ENCODE measurements around the gene LMBRD1.
A peak's percentile ranks its signal among the peaks of the same experiment; 100 is the strongest.
"Not testable (repeated sequence)": the region's sequence is repeated elsewhere in the genome, so short reads cannot be mapped to it uniquely, and the experiment has no call there.

Gene LMBRD1

DNA sequence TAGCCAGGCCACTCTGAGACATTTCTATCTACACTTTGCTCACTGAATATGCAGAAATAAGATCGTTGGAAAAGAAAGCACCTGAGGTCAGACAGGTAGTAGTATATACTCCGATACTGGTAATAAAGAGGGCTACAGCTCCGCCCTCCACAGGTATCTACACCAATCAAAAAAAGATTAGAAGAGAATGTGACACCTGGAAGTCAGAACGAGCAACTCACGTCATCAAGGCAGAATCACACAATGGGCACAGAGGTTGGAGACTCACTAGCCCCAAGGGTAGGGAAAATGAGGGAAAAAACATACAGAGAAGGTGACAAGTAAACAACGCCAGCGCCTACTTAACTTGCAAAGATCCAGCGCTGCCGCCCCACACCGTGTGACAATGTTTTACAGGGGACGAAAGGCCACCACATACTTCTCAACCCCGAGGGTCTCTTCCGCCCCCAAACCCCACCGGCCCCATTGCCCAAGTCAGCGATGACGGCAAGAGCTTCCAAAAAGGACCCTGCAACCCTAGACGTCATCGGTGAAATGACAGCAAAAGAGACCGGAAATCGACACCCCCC is 653 bp downstream of the LMBRD1 start:
- DNase-seq = peak; percentile 10

DNA sequence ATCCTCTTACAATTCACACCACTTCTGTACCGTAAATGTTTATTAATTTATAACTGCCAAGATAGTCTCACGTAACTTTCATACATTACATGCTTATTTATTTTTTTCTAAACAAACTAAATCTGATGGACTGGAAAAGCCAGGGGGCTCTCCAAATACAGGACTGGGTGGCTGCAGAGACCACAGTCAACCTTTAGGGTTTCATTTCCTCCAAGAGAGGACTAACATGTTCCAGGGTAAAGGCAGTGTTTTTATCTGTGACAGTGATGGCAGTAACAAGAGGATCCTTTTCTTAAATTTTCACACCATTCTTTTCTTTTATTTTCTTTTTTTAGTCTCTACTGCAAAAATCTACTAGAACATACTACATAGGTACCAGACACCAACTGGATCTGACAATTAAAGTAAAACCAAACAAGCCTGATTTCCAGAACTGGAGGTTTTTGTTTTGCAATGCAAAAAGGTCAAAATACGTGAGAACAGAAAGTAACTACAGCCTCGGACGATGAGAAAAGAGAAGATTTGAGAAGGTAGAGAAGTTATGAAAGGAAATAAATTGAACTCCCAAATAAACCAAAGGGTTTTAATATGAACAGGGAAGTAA is 1.2 kb downstream of the LMBRD1 start:
- no peak for DNase-seq

DNA sequence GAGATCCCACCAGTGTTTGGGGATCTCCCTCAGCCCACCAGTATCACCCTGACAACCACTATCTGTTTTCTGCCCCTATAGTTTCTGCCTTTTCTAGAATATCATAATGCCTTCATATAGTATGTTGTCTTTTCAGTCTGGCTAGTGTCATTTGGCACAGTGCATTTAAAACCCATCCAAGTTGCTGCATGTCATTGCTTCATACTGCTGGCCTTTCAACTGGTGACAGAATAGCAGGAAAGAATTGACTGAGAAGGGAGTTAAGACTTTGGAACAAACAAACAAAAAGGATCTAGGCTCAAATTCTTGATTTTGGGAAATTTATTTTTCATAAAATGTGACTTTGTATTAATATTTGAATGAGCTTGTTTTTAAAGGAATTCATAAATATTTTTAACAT is 4.5 kb downstream of the LMBRD1 start:
- no peak for DNase-seq

DNA sequence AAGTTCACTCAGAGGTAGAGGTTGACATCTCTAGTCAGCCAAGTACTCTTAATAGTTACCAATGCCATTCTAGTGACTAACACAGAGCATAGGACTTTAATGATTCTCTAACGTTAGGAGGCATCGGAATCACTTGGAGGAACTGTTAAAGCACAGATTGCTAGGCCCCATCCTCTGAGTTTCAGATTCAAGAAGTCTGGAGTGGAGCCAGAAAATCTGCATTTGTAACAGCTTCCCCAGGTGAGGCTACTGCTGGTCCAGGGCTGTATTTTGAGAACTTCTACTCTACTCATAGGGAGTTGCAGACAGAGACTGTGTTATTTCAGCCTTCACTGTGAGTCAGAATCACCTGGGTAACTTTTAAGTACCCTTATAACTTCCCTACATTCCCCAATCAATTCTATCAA is 5.7 kb downstream of the LMBRD1 start:
- DNase-seq = peak; percentile 16

DNA sequence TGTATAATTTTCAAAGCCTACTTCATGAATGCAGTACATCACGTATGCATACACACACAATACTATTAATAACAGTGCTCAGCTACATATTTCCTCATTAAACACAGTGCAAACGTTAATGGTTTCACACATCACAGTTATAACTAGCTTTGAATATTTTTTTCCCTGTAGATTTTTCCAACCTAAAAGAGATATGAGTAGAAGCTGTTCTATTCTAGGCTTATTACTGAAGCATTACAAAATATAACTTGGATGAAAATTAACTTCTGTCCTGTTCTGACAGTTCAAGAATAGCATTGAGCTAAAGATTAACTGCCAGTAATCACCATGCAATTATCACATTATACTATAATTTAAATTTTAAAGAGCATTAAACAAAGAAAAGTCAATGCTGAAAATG is 6.2 kb downstream of the LMBRD1 start:
- DNase-seq = no peak

DNA sequence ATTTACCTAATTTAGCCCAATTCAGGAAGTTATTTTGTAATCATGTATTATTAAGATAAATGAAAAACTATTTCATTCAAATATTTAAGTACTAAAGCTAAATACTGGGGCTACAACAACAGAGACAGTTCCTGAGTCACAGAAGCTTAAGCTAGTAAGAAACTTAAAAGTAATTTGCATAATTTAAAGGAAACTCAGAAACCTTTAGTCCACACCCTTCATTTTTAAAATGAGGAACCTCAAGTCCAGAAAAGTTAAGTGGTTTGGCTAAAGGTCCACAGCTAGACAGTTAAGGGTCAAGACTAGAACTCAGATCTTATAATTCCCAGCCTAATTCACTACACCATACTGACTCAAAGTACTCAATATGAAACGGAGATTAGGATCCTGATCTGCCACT is 7.2 kb downstream of the LMBRD1 start:
- DNase-seq = no peak

DNA sequence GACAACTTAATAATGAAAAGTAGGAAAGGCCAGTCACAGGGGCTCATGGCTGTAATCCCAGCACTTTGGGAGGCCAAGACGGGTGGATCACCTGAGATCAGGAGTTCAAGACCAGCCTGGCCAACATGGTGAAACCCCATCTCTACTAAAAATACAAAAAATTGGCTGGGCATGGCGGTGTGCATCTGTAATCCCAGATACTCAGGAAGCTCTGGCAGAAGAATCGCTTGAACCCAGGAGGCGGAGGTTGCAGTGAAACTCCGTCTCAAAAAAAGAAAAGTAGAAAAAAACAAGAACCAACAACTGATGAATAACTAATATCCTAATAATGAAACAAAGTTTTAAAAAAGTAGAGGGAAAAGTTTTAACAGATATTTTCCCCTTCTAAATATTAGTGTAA is 9.4 kb downstream of the LMBRD1 start:
- not testable (repeated sequence) for DNase-seq

DNA sequence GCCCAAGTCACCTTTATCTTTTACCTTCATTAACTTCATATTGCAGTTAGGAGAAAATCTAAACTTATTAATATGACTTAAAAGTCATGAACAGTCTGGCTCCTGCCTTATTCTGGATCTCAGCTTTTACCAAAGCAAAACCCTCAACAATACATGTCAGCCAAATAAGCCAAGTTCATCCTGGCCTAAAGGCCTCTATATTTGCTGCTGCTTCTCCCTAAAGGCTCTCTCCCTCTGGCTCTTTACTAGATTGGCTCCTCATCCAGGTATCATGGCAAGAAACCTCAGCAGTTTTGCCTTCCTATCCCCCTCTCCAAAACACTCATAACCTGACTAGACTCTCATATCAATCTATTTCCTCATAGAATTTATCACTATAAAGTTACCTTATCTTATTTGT is 11.1 kb downstream of the LMBRD1 start:
- no peak for DNase-seq

DNA sequence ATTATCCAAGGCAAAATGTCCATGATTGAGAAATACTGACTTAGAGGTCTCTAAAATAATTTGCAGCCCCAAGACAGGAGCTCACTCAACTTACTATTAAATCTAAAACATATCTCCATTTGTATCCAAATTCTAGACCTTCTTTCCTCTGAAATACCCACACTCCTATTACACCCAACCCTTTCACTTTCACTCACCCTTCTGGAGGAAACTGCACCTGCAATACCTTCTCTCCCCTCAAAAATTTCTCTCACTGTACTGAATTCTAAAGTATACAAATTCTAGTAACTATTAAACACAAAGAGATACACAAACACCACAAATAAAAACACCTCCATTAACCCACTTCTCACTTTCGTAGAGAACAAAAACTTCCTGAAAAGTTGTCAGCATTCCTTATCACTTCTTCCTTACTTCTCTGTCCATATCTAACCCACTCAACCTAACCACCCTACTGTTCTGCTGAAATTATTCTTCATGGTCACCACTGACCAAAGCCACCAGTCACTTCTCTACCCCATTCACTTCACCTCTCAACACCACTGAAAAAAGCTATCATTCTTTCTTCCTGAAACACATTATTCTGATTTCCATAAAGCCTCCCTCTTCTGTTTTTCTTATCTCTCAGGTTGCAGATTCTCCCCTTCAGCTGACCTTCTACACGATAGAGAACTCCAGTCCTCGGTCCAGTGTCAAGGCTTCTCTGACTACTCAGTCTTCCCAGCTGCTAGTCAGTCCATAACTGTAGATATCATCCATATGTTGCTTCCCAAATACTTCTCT is 12.0 kb downstream of the LMBRD1 start:
- DNase-seq = no peak

DNA sequence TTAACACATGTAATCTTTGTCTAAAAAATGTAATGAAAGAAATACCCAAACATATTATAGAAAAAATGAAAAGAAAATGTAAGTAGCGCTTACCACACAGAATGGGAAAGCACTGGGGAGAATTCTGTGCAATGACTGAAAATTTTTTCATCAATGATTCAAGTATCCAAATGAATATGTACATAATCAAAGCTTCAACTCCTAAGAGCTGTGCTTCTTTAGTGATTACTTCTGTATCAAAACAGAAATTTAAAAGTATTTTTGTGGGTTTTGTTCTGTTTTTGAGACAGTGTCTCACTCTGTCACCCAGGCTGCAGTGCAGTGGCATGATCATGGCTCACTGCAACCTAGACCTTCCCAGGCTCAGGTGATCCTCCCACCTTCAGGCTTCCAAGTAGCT is 13.7 kb downstream of the LMBRD1 start:
- DNase-seq = no peak

DNA sequence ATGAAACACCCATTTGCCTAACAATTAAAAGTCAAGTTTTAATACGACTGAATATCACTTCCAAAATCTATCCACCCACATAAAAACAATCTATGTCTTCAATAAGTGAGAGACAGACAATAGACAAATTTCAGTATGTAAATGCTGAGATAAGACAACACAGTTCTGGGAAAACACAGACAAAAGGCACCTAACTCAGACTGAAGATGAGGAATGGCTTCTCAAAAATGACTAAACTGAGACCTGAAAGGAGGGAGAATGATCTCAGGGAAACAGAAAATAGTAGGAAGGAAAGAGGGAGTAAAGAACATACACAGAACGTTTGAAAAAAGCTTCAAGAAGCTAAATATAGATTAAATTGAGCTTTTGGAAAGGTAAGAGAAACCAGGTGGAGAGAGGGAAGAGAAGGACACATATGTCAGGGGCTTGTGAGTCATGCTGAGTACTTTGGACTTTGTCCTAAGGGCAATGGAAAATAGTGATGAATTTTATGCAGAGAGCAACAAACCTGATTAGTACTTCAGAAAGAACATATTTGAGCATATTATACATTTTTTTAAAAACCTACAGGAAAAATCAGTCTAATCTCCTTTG is 16.1 kb downstream of the LMBRD1 start:
- no peak for DNase-seq

DNA sequence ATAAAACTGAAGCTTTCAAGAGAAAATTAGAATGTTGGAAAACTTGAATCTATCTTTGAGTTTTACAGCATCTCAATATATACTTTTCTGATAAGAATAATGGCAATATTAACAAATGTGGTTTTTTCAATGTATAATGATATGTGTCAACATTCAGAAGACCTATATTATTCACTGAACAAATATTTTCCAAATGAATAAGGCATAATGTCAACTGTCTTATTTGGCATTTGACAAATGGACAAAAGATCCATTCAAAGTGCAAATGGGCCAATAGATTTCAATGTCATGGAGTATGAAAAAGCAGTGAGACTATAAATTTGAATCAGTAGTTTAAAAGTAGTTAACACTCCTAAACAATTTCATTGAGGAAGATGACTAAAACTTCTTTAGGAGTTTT is 20.9 kb downstream of the LMBRD1 start:
- no peak for DNase-seq

DNA sequence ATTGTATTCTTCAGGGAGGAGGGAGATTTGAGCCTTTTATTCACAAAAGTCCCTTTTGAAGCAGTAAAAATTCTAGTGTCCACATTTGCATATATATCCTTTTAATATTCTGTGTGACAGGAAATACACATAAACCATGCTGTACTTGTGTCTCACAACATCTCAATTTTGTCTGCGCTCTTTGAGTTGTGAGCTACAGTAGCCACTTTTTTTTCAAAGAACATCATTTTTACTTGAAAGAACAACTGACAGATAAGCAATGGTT is 21.3 kb downstream of the LMBRD1 start:
- no peak for DNase-seq

DNA sequence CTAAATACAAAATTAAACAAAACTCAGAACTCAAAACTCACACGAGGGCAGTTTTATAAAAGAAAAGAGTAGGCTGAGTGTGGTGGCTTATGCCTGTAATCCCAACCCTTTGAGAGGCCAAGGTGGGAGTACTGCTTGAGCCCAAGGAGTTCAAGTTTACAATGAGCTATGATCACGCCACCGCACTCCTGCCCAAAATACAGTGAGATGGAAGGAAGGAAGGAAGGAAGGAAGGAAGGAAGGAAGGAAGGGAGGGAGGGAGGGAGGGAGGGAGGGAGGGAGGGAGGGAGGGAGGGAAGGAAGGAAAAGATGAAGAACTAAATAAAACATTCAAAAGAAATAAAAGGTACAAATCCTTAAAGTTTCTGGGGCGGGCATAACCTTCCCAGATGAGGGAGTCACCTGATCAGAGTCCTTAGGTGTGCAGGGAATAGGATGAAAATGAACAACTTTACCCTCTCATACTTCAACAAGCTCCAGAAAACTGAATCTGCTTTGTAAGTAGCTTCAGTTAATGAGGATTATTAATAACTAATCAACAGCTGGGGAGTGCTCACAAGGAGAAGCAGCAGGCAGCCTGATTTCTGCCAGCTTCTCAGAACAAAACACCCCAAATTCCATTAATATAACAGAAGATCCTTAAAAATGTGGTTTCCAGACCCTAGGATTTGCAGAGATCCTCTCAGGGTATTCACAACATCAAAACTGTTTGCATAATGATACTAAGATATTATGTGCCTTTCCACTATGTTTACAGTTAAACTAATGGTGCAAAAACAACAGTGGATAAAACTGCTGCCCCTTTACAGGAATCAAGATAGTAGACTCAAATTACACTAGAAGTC is 21.8 kb downstream of the LMBRD1 start:
- no peak for DNase-seq

DNA sequence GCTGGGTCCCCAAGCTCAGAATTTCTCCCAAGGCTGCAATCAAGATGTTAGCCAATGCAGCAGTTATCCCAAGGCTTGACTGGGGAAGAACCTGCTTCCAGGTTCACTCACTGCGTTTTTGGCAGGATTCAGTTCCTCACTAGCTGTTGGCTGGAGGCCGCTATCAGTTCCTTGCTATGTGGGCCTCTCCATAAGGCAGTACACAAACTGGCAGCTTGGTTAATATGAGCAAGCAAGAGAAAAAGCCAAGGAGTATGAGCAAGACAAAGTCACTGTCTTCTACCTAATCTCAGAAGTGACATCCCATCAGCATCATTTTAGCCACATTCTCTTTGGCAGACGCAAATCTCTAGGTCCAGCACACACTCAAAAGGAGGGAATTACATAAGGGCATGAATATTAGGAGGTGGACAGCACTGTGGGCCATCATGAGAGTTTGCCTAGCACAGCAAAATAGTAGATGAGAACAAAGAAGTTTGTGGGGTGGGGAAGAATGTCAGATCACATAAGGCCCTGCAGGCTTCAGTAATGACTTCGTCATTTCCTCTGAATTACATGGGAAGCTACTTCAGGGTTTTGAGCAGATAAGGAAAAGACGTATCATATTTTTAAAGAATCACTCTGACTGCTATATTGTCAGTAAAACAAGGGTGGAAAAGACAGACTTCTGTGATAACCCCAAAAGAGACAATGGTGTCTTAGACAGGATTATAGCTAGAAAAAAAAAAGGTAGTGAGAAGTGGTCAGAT is 25.5 kb downstream of the LMBRD1 start:
- DNase-seq = no peak

DNA sequence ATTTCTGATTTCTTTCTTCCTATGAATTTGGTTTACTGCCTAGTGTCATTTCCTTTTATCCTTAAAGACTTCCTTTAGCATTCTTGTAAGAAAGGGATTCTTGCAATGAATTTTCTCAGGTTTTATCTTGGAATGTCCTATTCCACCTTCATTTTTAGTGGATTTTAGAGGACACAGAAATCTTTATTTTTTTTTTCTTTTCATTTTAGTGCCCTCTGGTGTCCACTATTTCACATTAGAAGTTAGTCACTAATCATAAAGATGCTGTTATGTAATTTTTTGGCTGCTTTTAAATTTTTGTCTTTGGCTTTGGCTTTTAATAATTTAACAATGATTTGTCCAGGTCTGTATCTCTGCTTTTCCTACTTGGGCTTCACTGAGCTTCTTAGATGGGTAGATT is 28.1 kb downstream of the LMBRD1 start:
- no peak for DNase-seq

DNA sequence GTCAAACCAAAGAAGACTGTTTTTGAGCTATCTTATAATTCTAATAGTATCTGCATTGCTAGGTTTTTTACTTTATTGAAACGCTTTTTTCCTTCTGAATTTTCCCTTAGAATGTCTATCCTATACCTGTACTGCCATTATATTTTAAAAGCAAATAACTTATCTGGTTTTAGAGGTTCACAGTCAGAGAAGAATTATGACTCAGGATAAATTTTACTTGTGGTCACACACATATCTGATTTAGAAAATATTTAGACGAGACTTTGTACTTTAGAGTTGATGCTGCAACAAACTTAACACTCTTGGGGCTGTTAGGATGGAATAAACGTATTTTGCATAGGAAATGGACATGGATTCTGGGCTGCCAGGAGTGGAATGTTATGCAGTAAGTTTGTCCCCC is 33.0 kb downstream of the LMBRD1 start:
- no peak for DNase-seq

DNA sequence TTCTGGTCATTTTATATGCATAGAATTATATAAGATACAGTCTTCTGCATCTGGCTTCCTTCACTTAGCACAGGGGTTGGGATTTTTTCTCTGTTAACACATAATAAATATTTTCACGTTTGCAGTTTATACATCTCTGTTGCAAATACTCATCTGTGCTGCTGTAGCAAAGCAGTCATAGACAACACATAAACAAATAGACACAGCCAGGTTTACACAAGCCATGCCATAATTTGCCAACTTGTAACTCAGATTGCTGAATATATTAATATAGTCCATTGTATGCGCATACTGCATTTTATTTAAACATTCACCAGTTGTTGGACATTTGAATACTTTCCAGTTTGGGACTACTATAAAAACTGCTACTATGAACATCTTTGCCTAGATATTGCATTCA is 35.0 kb downstream of the LMBRD1 start:
- no peak for DNase-seq

DNA sequence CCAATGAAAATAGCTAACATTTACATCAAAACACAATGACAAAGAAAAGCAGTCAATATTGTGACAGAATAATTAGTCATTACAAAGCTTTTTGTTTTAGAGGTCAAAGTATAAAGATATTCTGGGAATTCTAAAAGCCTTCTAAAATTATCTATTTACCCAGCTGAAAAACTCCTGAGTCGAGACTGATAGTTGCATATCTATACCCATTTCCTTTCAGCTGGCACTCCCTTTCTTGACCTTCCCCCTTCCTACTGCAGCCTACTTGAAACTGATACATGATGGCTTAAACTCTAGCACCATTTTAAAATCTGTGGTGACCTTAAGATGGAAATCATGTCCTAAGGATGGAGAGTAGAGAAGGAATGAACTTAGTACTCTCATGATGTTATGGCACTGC is 38.6 kb downstream of the LMBRD1 start:
- DNase-seq = no peak

DNA sequence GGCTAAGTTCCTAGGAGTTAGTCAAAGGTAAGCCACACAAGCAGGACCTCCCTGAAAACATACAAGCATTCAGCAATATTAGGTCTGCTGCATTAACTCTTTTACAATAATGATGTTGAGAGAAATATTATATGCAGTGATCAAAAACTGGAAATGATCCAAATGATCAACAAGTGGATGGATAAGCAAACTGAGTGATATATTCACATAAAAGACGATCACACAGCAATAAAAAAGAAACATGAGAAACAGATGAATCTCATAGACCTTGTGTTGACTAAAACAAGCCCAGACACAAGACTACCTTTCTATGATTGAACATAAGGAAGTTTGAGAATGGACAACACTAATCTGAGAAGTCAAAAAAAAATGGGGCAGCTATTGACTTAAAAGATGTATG is 39.9 kb downstream of the LMBRD1 start:
- no peak for DNase-seq

DNA sequence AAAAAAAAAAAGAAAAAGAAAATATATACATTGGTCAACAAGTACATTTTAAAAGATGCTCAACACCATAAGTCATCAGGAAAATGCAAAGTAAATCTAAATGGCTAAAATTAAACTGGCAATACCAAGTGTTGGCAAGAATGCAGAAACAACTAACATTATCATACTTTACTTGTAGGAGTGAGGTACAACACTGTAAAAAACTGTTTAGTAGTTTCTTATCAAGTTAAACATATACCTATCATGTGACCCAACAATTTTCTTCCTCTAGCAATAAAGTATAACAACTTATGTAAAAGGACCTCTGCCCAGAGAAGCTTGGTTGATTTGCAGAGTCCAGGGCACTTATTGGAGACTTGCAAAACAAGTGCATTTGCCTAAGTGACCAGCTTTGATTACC is 40.4 kb downstream of the LMBRD1 start:
- DNase-seq = no peak

DNA sequence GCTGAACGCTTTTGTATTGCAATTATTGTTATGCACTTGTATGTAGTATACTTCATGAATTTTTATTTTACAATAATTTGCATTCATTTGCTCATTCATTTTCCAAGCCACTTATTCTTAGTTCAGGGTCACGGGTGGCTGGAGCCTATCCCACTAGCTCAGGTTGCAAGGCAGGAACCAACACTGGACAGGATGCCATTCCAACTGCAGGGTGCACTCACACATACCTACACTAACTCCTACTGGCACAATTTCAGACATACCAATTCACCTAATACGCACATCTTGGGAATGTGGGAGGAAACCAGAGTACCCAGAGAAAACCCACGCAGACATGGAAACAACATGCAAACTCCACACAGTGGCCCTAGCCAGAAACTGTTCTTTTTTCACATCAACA is 61.8 kb downstream of the LMBRD1 start:
- peak; percentile 12 for DNase-seq

DNA sequence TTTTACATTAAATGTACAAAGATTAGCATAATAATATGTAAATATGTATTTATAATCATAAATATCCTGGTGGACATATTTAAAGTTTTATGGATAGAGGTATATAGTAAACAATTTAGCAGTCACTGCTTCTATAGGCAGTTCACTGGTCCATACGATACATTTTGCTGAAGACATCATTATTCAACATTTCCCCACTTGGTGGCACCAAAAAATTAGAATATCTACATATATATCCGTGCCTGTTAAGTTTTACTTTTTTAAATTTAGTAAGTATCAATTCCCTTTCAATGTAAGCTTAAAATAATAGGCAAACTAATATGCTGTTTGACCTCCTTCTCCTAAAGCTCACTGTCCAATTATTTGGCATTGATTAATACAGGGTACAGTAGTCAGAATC is 64.2 kb downstream of the LMBRD1 start:
- DNase-seq = peak; percentile 23

All from fibroblast of upper back skin (primary cell).